GM23248 (cell line): ENCODE results near the gene LCMT2. TPM values are rescaled to one million over a fixed set of nuclear protein-coding genes. Genes with fewer than 3 reads are reported as not detected.
A peak's percentile ranks its signal among the peaks of the same experiment; 100 is the strongest.

Experiments used
- DNase-seq: peaks from one replicate; pipeline ENCODE4 v3.0.0-alpha.2; 2015
- H2AFZ ChIP-seq: fragments of 200-600 bp; sonication (generic); 2 replicates; pipeline ENCODE4 v1.6.1; 2016; ENCODE audit warnings: antibody characterized with exemption
- H3F3A ChIP-seq: fragments of 200-600 bp; sonication (generic); 2 replicates; pipeline ENCODE4 v1.6.1; 2016; ENCODE audit warnings: mild to moderate bottlenecking, antibody characterized with exemption, mixed run types; ENCODE audit not compliant: insufficient read depth
- H3K27ac ChIP-seq: fragments of 200-600 bp; sonication (generic); 2 replicates; pipeline ENCODE4 v1.5.1; 2016; ENCODE audit warnings: mild to moderate bottlenecking
- H3K27me3 ChIP-seq: fragments of 200-600 bp; sonication (generic); replicated peaks from 2 replicates; pipeline ENCODE4 v1.6.1; 2016; ENCODE audit warnings: mild to moderate bottlenecking; ENCODE audit not compliant: insufficient read depth
- H3K36me3 ChIP-seq: fragments of 200-600 bp; sonication (generic); 2 replicates; pipeline ENCODE4 v1.6.1; 2016; ENCODE audit warnings: low read depth, mild to moderate bottlenecking
- H3K4me1 ChIP-seq: fragments of 200-600 bp; sonication (generic); 2 replicates; pipeline ENCODE4 v1.6.1; 2016; ENCODE audit warnings: mild to moderate bottlenecking; ENCODE audit not compliant: insufficient read depth
- H3K4me2 ChIP-seq: fragments of 200-600 bp; sonication (generic); one replicate; pipeline ENCODE4 v1.6.1; 2016; ENCODE audit warnings: mild to moderate bottlenecking; ENCODE audit not compliant: unreplicated experiment
- H3K4me3 ChIP-seq: fragments of 200-600 bp; sonication (generic); 2 replicates; pipeline ENCODE4 v1.5.1; 2016; ENCODE audit warnings: mild to moderate bottlenecking
- H3K79me2 ChIP-seq: fragments of 200-600 bp; sonication (generic); 2 replicates; pipeline ENCODE4 v1.6.1; 2016; ENCODE audit warnings: mild to moderate bottlenecking; ENCODE audit not compliant: insufficient read depth
- H3K9ac ChIP-seq: fragments of 200-600 bp; sonication (generic); 2 replicates; pipeline ENCODE4 v1.6.1; 2016; ENCODE audit warnings: mild to moderate bottlenecking
- H3K9me2 ChIP-seq: fragments of 200-600 bp; sonication (generic); 2 replicates; pipeline ENCODE4 v1.6.1; 2016; ENCODE audit warnings: mixed run types, mild to moderate bottlenecking, moderate library complexity; ENCODE audit not compliant: insufficient read depth
- H3K9me3 ChIP-seq: fragments of 200-600 bp; sonication (generic); one replicate; pipeline ENCODE4 v1.6.1; 2017; ENCODE audit warnings: low read depth
- H4K20me1 ChIP-seq: fragments of 200-600 bp; sonication (generic); 2 replicates; pipeline ENCODE4 v1.6.0; 2016; ENCODE audit not compliant: insufficient read depth
- EZH2 ChIP-seq: fragments of 200-600 bp; sonication (generic); IDR thresholded peaks from 2 replicates; pipeline ENCODE4 v1.6.1; 2018; ENCODE audit warnings: antibody characterized with exemption, mild to moderate bottlenecking; ENCODE audit not compliant: insufficient read depth, poor library complexity, severe bottlenecking
- EZH2phosphoT487 ChIP-seq: fragments of 200-600 bp; sonication (generic); IDR thresholded peaks from 2 replicates; pipeline ENCODE4 v1.6.1; 2018; ENCODE audit warnings: antibody characterized with exemption, moderate library complexity, mild to moderate bottlenecking, low read depth; ENCODE audit not compliant: insufficient read depth
- WGBS, 2 experiments: methylation state at CpG; one replicate each; pipeline ENCODE4 v1.1.6; 2015 to 2017; ENCODE audit warnings: low lambda C conversion rate in 2 of 2, low coverage in 1 of 2; ENCODE audit errors: missing lambda C conversion rate in 2 of 2; 5-methylcytosine and 5-hydroxymethylcytosine counted together
- in situ Hi-C: fragments of 300-500 bp; cut with MboI; formaldehyde crosslinking; loops from 2 replicates; pipeline ENCODE4 v1.15.0; 2020
- polyA plus RNA-seq: library from polyadenylated mRNA; unstranded; fragments of >200 nt; fragmentation: Nextera tagmentation; extraction: Ambion mirVana; gene quantifications from 2 replicates; pipeline ENCODE4 v1.2.1, GENCODE V29; 2016
- total RNA-seq: library from RNA; depleted of rRNA; stranded (reverse); fragments of >200 nt; shearing (Covaris generic); gene quantifications from 2 replicates; pipeline ENCODE4 v1.2.3, GENCODE V29; 2014

Gene LCMT2
- total and polyA plus RNA-seq, 2 experiments from 2014 or later: 7.7 to 8.4 TPM

GRCh38 chr15:43370975-43371974 is 40.9 kb upstream of the LCMT2 start, which contains the start of the genes TUBGCP4 and ZSCAN29:
TUBGCP4 (plus strand) TSS chr15:43371101; CDS start chr15:43371355, 254 bp downstream.
ZSCAN29 (minus strand) TSS chr15:43371043; CDS start chr15:43369913, 1,130 bp downstream.
- no peaks in the 10 kb centered on the region for H3F3A ChIP-seq
- H3K9me2 ChIP-seq: no peaks in the 10 kb centered on the region
- DNase-seq: peak; percentile 86
- peak within 1 kb of the TSS; percentile 97 for H3K4me2 ChIP-seq
- H3K27ac ChIP-seq: no peak within 1 kb of the TSS
- H3K79me2 ChIP-seq: peaks cover 41% of the 10 kb centered on the region
- H3K27me3 ChIP-seq: no peaks in the 10 kb centered on the region
- H3K9ac ChIP-seq: peak within 1 kb of the TSS; percentile 75
- H2AFZ ChIP-seq: peak within 1 kb of the TSS; percentile 96
- whole genome bisulfite sequencing, 2 experiments: 3 to 4% methylated on average over 58 to 61 of the region's 66 CpGs
- H3K36me3 ChIP-seq: peaks cover 13% of the 10 kb centered on the region; the same call in 1 of the 2 replicates
- no peaks in the 10 kb centered on the region for H4K20me1 ChIP-seq
- no peaks in the 10 kb centered on the region; the same call in 1 of the 2 replicates for H3K4me1 ChIP-seq
- TF ChIP-seq EZH2 (no peak), EZH2phosphoT487 (no peak)
- peak within 1 kb of the TSS; percentile 86 for H3K4me3 ChIP-seq
- in situ Hi-C loops: no loop called here
- H3K9me3 ChIP-seq: no peaks in the 10 kb centered on the region

DNA sequence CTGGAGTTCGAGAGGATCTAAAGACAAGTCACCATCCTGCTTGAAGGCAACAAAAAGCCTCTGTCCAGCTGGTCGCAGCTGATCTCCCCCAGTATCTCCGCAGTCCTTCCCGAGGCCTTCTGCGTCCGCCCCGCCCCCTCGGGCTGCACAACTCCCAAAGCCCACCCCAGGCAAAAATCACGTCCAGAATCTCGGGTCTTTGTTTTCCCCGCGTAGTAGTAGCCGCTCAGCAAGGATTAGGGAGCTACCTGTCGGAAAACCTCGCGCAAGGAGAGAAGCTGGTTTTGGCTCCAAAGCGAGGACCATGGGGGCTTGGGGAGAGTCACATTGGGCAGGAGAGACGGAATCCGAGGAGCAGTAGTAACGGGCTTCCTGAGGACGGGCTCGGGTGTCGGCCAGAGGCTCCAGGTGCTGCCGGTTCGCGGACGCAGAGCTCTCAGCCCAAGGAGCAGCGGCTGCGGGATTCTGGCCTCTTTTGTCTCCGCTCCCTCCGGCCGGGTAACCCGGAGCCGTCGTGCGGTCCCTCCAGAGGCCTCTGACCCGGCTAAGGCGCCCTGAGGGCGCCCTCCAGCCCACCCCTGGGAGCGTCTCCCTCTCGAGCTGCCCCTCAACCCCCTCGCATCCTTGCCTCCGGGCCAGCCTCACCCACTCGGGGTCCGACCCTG is 40.1 kb upstream of the LCMT2 start:
- H3F3A ChIP-seq: no peaks in the 10 kb centered on the region
- peaks cover 18% of the 10 kb centered on the region; the same call in 1 of the 2 replicates for H3K36me3 ChIP-seq
- H3K4me3 ChIP-seq: peak overlapping the region; percentile 86
- no peaks in the 10 kb centered on the region for H3K9me3 ChIP-seq
- peaks cover 41% of the 10 kb centered on the region for H3K79me2 ChIP-seq
- no peaks in the 10 kb centered on the region for H4K20me1 ChIP-seq
- DNase-seq: peak; percentile 65
- in situ Hi-C loops: no loop called here
- peak overlapping the region; percentile 75 for H3K9ac ChIP-seq
- 1 to 2% methylated on average over 31 to 43 of the region's 45 CpGs for WGBS, 2 experiments
- H3K4me2 ChIP-seq: peak overlapping the region; percentile 97
- no peaks in the 10 kb centered on the region for H3K9me2 ChIP-seq
- H3K4me1 ChIP-seq: no peaks in the 10 kb centered on the region; the same call in 1 of the 2 replicates
- H2AFZ ChIP-seq: peak overlapping the region; percentile 96
- H3K27me3 ChIP-seq: no peaks in the 10 kb centered on the region
- no peak overlapping the region for H3K27ac ChIP-seq
- TF ChIP-seq EZH2phosphoT487 (no peak), EZH2 (no peak)

DNA sequence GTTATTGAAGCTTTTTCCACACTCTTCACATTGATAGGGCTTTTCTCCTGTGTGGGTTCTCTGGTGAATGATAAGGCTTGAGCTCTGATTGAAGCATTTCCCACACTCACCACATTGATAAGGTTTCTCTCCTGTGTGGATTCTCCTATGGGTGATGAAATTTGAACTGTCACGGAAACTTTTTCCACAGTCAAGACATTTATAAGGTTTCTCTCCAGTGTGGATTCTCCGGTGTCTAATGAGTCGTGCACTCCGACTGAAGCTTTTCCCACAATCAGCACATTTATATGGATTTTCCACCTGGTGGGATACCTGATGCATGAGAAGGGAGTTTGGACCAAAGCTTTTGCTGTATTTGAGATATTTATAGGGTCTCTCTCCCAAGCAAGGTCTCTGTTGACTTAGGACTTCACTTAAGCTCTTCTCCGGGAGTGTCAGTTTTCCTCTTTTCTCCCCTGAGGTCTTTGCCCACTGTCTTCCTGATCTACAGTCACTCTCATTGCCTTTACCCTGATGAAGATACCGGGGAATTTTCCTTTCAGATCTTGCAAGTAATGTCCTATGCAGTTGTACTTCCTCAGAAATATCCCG is 31.0 kb upstream of the LCMT2 start:
- Histone ChIP-seq H3K36me3 (peaks cover 73% of the 10 kb centered on the region), H3K9ac (no peak overlapping the region), H3K4me1 (no peaks in the 10 kb centered on the region), H3K9me2 (no peaks in the 10 kb centered on the region), H3K9me3 (peaks cover 5% of the 10 kb centered on the region), H3K79me2 (peaks cover 17% of the 10 kb centered on the region; the same call in 1 of the 2 replicates), H3K4me3 (no peak overlapping the region), H3K4me2 (no peak overlapping the region), H2AFZ (no peak overlapping the region), H4K20me1 (no peaks in the 10 kb centered on the region), H3F3A (no peaks in the 10 kb centered on the region), H3K27me3 (no peaks in the 10 kb centered on the region), H3K27ac (no peak overlapping the region)
- peak; percentile 19 for DNase-seq
- WGBS, 2 experiments: 96 to 99% methylated on average over 7 of the region's 7 CpGs
- TF ChIP-seq EZH2phosphoT487 (no peak), EZH2 (no peak)
- in situ Hi-C loops: no loop called here

DNA sequence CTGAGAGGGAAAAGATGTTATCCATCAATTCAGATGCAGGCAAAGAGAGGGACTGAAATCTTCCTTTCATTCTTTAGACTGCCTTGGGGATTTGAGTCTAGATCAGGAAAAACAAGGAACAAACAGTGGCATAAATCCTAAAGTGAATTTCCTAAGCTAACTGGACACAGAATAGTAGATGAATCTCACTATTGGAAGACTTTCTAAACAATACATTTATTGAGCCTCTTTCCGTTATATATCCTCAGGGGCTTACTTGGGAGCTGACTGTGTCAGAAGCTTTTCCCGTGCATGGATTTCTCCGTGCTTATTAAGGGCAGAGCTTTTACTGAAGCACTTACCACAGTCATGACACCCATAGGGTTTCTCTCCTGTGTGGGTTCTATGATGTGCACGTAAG is 30.4 kb upstream of the LCMT2 start:
- Histone ChIP-seq H3K4me1 (no peaks in the 10 kb centered on the region), H3K4me3 (no peak overlapping the region), H3F3A (no peaks in the 10 kb centered on the region), H3K9ac (no peak overlapping the region), H3K27ac (no peak overlapping the region), H3K9me3 (peaks cover 5% of the 10 kb centered on the region), H2AFZ (no peak overlapping the region), H3K27me3 (no peaks in the 10 kb centered on the region), H3K36me3 (peaks cover 71% of the 10 kb centered on the region), H3K9me2 (no peaks in the 10 kb centered on the region), H3K79me2 (peaks cover 17% of the 10 kb centered on the region; the same call in 1 of the 2 replicates), H4K20me1 (no peaks in the 10 kb centered on the region), H3K4me2 (no peak overlapping the region)
- TF ChIP-seq EZH2: no peak
- no peak for TF ChIP-seq EZH2phosphoT487
- in situ Hi-C loops: no loop called here
- WGBS, 2 experiments: 97 to 99% methylated on average over 4 of the region's 4 CpGs
- no peak for DNase-seq
